Measurements from ENCODE around the gene SEC14L5.
A peak's percentile ranks its signal among the peaks of the same experiment; 100 is the strongest.

Gene SEC14L5

GRCh38 chr16:5034167-5034523 lies 76.0 kb downstream of the SEC14L5 start:
- Histone ChIP-seq H3K36me3 (no peaks in the 10 kb centered on the region), H3K27ac (peak overlapping the region; percentile 55; the same call in 1 of the 2 replicates), H3K9me3 (ENCODE audit: severe bottlenecking) (no peaks in the 10 kb centered on the region), H3K4me3 (ENCODE audit: low read depth, low read length) (peak overlapping the region; percentile 72), H3K27me3 (ENCODE audit: insufficient read depth, low read depth, severe bottlenecking) (no peaks in the 10 kb centered on the region)
- no peak for TF ChIP-seq CTCF (IDR thresholded peaks at IDR 0.05; ENCODE audit: low read depth, low read length)
- no peak for DNase-seq

GRCh38 chr16:5035909-5036227 lies 77.7 kb downstream of the SEC14L5 start:
- no peak for DNase-seq
- Histone ChIP-seq H3K36me3 (no peaks in the 10 kb centered on the region), H3K27ac (no peak overlapping the region)

GRCh38 chr16:5036228-5037156 lies 78.4 kb downstream of the SEC14L5 start:
- DNase-seq = peak; percentile 58
- Histone ChIP-seq H3K9me3 (ENCODE audit: severe bottlenecking) (no peaks in the 10 kb centered on the region), H3K36me3 (no peaks in the 10 kb centered on the region), H3K4me3 (ENCODE audit: low read depth, low read length) (no peak overlapping the region), H3K27me3 (ENCODE audit: insufficient read depth, low read depth, severe bottlenecking) (no peaks in the 10 kb centered on the region), H3K27ac (no peak overlapping the region)
- no peak for TF ChIP-seq CTCF (IDR thresholded peaks at IDR 0.05; ENCODE audit: low read depth, low read length)

More at GRCh38 chr16:5035909-5036227, 77.7 kb downstream of the SEC14L5 start:
- no peak for TF ChIP-seq CTCF (IDR thresholded peaks at IDR 0.05; ENCODE audit: low read depth, low read length)
- no peak overlapping the region for H3K4me3 ChIP-seq (ENCODE audit: low read depth, low read length)
- H3K27me3 ChIP-seq (ENCODE audit: insufficient read depth, low read depth, severe bottlenecking) = no peaks in the 10 kb centered on the region
- no peaks in the 10 kb centered on the region for H3K9me3 ChIP-seq (ENCODE audit: severe bottlenecking)

- DNase-seq = no peak
- Histone ChIP-seq H3K36me3 (no peaks in the 10 kb centered on the region), H3K9me3 (ENCODE audit: severe bottlenecking) (no peaks in the 10 kb centered on the region), H3K27me3 (ENCODE audit: insufficient read depth, low read depth, severe bottlenecking) (no peaks in the 10 kb centered on the region), H3K4me3 (ENCODE audit: low read depth, low read length) (no peak overlapping the region), H3K27ac (no peak overlapping the region)
- no peak for TF ChIP-seq CTCF (IDR thresholded peaks at IDR 0.05; ENCODE audit: low read depth, low read length)
These were observed 82.3 kb downstream of the SEC14L5 start for GRCh38 chr16:5040451-5040850.

- Histone ChIP-seq H3K27me3 (ENCODE audit: insufficient read depth, low read depth, severe bottlenecking) (no peaks in the 10 kb centered on the region), H3K36me3 (no peaks in the 10 kb centered on the region), H3K27ac (no peak overlapping the region), H3K4me3 (ENCODE audit: low read depth, low read length) (no peak overlapping the region), H3K9me3 (ENCODE audit: severe bottlenecking) (no peaks in the 10 kb centered on the region)
- TF ChIP-seq CTCF (IDR thresholded peaks at IDR 0.05; ENCODE audit: low read depth, low read length) = no peak
- no peak for DNase-seq
These were observed 83.5 kb downstream of the SEC14L5 start for GRCh38 chr16:5041600-5042133.

Measured in WERI-Rb-1 (cell line).